DND-41 (cell line): ENCODE measurements around the gene CSF3.

Source experiments
- ATAC-seq: fragments of 200-7000 bp; cut with Tn5 transposase; 3 replicates; pipeline ENCODE4 v1.9.1; 2021; ENCODE audit warnings: low read depth; ENCODE audit not compliant: insufficient read depth
- DNase-seq: peaks from one replicate; pipeline ENCODE4 v3.0.0-alpha.2; 2020
- H2AFZ ChIP-seq: 2 replicates; pipeline ENCODE4 v1.6.0; 2012; ENCODE audit warnings: low read depth, low read length
- H3K27ac ChIP-seq: 2 replicates; pipeline ENCODE4 v1.5.1; 2012; ENCODE audit warnings: low read length, inconsistent platforms
- H3K27me3 ChIP-seq: fragments of 200-600 bp; sonication (generic); 2 replicates; pipeline ENCODE4 v1.6.0; 2012; ENCODE audit warnings: low read length, mild to moderate bottlenecking, inconsistent platforms; ENCODE audit not compliant: insufficient read depth, poor library complexity
- H3K36me3 ChIP-seq: 2 replicates; pipeline ENCODE4 v1.5.1; 2012; ENCODE audit warnings: low read length, inconsistent platforms; ENCODE audit not compliant: insufficient read depth
- H3K4me1 ChIP-seq: 2 replicates; pipeline ENCODE4 v1.5.1; 2012; ENCODE audit warnings: mild to moderate bottlenecking, low read length; ENCODE audit not compliant: insufficient read depth
- H3K4me2 ChIP-seq: 2 replicates; pipeline ENCODE4 v1.6.0; 2012; ENCODE audit warnings: mild to moderate bottlenecking, moderate library complexity, low read length, inconsistent platforms; ENCODE audit not compliant: insufficient read depth
- H3K4me3 ChIP-seq, 2 experiments: fragments of 200-600 bp in 1 of 2; shearing (Covaris generic) in 1 of 2; 2 replicates each; pipeline ENCODE4 v1.5.1; 2012 to 2016; ENCODE audit warnings: inconsistent platforms in 2 of 2, low read length in 2 of 2, mild to moderate bottlenecking in 2 of 2, low read depth in 1 of 2, moderate library complexity in 1 of 2
- H3K79me2 ChIP-seq: 2 replicates; pipeline ENCODE4 v1.6.0; 2012; ENCODE audit warnings: low read length, inconsistent platforms; ENCODE audit not compliant: insufficient read depth
- H3K9ac ChIP-seq: 2 replicates; pipeline ENCODE4 v1.6.0; 2012; ENCODE audit warnings: low read depth, mild to moderate bottlenecking, inconsistent platforms, low read length, moderate library complexity
- H3K9me3 ChIP-seq: 2 replicates; pipeline ENCODE4 v1.5.1; 2012; ENCODE audit warnings: low read length, moderate library complexity, mild to moderate bottlenecking, inconsistent platforms; ENCODE audit not compliant: insufficient read depth, severe bottlenecking
- H4K20me1 ChIP-seq: 2 replicates; pipeline ENCODE4 v1.6.0; 2012; ENCODE audit warnings: low read length; ENCODE audit not compliant: insufficient read depth
- EZH2 ChIP-seq: IDR thresholded peaks from 3 replicates; pipeline ENCODE4 v1.6.1; 2012; ENCODE audit warnings: borderline replicate concordance, low read depth, mild to moderate bottlenecking, moderate library complexity, low read length, inconsistent platforms; ENCODE audit not compliant: severe bottlenecking
- TF ChIP-seq, protein P1 (sequence below): IDR thresholded peaks from 2 replicates; pipeline ENCODE4 v1.5.1; 2012; ENCODE audit warnings: borderline replicate concordance, low read length, moderate library complexity, mild to moderate bottlenecking; ENCODE audit not compliant: poor library complexity, severe bottlenecking; ENCODE audit errors: extremely low read depth

The CSF3 gene

DNA sequence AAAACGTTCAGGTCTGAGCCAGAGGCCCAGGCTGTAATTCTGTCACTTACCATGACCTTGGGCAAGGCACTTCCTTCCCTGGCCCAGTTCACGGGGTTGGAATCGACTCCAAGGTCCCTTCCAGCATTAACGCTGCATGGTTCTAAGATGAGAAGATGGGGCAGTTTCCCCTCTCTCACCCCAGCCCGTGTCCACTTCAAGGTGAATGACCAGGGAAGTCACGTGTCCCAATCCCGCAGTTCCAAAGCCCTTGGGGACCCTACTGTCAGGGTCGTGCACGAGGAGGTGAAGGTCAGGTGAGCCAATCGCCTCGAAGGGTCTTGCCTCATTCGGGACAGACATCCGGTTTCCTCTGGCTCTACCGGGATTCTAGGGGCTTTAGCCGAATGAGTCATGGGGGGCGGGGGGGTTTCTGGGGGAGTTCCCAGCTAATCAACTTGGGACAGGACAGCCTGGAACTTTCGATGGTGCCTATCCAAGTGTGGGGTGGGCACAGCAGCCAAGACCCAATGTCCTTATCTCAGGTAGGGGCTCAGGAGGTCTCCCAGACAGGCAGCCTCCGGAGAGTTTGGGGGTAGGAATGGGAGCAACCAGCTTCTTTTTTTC lies 762 bp upstream of the CSF3 start:
- no peak overlapping the region for H2AFZ ChIP-seq
- no peak overlapping the region for H3K9ac ChIP-seq
- TF ChIP-seq EZH2, result no peak
- TF ChIP-seq, protein P1, sequence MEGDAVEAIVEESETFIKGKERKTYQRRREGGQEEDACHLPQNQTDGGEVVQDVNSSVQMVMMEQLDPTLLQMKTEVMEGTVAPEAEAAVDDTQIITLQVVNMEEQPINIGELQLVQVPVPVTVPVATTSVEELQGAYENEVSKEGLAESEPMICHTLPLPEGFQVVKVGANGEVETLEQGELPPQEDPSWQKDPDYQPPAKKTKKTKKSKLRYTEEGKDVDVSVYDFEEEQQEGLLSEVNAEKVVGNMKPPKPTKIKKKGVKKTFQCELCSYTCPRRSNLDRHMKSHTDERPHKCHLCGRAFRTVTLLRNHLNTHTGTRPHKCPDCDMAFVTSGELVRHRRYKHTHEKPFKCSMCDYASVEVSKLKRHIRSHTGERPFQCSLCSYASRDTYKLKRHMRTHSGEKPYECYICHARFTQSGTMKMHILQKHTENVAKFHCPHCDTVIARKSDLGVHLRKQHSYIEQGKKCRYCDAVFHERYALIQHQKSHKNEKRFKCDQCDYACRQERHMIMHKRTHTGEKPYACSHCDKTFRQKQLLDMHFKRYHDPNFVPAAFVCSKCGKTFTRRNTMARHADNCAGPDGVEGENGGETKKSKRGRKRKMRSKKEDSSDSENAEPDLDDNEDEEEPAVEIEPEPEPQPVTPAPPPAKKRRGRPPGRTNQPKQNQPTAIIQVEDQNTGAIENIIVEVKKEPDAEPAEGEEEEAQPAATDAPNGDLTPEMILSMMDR, result no peak

DNA sequence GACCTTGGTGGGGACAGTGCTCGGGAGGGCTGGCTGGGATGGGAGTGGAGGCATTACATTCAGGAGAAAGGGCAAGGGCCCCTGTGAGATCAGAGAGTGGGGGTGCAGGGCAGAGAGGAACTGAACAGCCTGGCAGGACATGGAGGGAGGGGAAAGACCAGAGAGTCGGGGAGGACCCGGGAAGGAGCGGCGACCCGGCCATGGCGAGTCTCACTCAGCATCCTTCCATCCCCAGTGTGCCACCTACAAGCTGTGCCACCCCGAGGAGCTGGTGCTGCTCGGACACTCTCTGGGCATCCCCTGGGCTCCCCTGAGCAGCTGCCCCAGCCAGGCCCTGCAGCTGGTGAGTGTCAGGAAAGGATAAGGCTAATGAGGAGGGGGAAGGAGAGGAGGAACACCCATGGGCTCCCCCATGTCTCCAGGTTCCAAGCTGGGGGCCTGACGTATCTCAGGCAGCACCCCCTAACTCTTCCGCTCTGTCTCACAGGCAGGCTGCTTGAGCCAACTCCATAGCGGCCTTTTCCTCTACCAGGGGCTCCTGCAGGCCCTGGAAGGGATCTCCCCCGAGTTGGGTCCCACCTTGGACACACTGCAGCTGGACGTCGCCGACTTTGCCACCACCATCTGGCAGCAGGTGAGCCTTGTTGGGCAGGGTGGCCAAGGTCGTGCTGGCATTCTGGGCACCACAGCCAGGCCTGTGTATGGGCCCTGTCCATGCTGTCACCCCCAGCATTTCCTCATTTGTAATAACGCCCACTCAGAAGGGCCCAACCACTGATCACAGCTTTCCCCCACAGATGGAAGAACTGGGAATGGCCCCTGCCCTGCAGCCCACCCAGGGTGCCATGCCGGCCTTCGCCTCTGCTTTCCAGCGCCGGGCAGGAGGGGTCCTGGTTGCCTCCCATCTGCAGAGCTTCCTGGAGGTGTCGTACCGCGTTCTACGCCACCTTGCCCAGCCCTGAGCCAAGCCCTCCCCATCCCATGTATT lies 1.1 kb downstream of the CSF3 start:
- Histone ChIP-seq H3K4me2 (no peak overlapping the region), H3K36me3 (peaks cover 22% of the 10 kb centered on the region), H3K4me3 (no peak overlapping the region), H3K79me2 (no peaks in the 10 kb centered on the region), H3K27ac (no peak overlapping the region), H3K9ac (no peak overlapping the region), H3K9me3 (no peaks in the 10 kb centered on the region), H3K27me3 (no peaks in the 10 kb centered on the region), H2AFZ (no peak overlapping the region), H3K4me1 (peaks cover 6% of the 10 kb centered on the region), H4K20me1 (no peaks in the 10 kb centered on the region)
- no peak for ATAC-seq
- no peak for TF ChIP-seq EZH2
- TF ChIP-seq, protein P1, result no peak
- DNase-seq, result no peak

More for the DNA sequence above, 762 bp upstream of the CSF3 start:
- H3K27ac ChIP-seq, result no peak overlapping the region
- no peaks in the 10 kb centered on the region for H4K20me1 ChIP-seq
- peaks cover 10% of the 10 kb centered on the region for H3K4me1 ChIP-seq
- DNase-seq (no peak), ATAC-seq (no peak)
- no peak overlapping the region for H3K4me2 ChIP-seq
- no peaks in the 10 kb centered on the region for H3K9me3 ChIP-seq
- no peaks in the 10 kb centered on the region for H3K27me3 ChIP-seq
- H3K79me2 ChIP-seq, result no peaks in the 10 kb centered on the region
- H3K4me3 ChIP-seq, result no peak overlapping the region
- H3K36me3 ChIP-seq, result peaks cover 8% of the 10 kb centered on the region

DNA sequence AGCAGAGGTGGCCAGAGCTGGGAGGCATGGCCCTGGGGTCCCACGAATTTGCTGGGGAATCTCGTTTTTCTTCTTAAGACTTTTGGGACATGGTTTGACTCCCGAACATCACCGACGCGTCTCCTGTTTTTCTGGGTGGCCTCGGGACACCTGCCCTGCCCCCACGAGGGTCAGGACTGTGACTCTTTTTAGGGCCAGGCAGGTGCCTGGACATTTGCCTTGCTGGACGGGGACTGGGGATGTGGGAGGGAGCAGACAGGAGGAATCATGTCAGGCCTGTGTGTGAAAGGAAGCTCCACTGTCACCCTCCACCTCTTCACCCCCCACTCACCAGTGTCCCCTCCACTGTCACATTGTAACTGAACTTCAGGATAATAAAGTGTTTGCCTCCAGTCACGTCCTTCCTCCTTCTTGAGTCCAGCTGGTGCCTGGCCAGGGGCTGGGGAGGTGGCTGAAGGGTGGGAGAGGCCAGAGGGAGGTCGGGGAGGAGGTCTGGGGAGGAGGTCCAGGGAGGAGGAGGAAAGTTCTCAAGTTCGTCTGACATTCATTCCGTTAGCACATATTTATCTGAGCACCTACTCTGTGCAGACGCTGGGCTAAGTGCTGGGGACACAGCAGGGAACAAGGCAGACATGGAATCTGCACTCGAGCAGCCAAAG lies 2.3 kb downstream of the CSF3 start:
- Histone ChIP-seq H3K36me3 (peaks cover 35% of the 10 kb centered on the region), H3K27me3 (no peaks in the 10 kb centered on the region), H4K20me1 (no peaks in the 10 kb centered on the region), H2AFZ (no peak overlapping the region), H3K79me2 (no peaks in the 10 kb centered on the region), H3K4me3 (no peak overlapping the region), H3K4me1 (peaks cover 6% of the 10 kb centered on the region), H3K27ac (no peak overlapping the region), H3K9me3 (no peaks in the 10 kb centered on the region), H3K4me2 (no peak overlapping the region), H3K9ac (no peak overlapping the region)
- ATAC-seq, result no peak
- DNase-seq, result no peak
- TF ChIP-seq, protein P1, result no peak
- no peak for TF ChIP-seq EZH2
